Rectal smooth muscle tissue (tissue), 1 donor: ENCODE results near the gene PGAP1.

Source experiments
- H3K27ac ChIP-seq: one replicate; pipeline ENCODE4 v1.7.0; 2013; ENCODE audit warnings: low read depth, low read length, inconsistent platforms
- H3K27me3 ChIP-seq: one replicate; pipeline ENCODE4 v1.7.0; 2013; ENCODE audit warnings: low read length; ENCODE audit not compliant: control insufficient read depth, insufficient read depth
- H3K36me3 ChIP-seq: one replicate; pipeline ENCODE4 v1.7.0; 2013; ENCODE audit warnings: low read length; ENCODE audit not compliant: control insufficient read depth, insufficient read depth
- H3K4me1 ChIP-seq: one replicate; pipeline ENCODE4 v1.7.0; 2013; ENCODE audit warnings: low read length; ENCODE audit not compliant: control insufficient read depth, insufficient read depth
- H3K4me3 ChIP-seq: one replicate; pipeline ENCODE4 v1.7.0; 2013; ENCODE audit warnings: low read length
- H3K9ac ChIP-seq: one replicate; pipeline ENCODE4 v1.7.0; 2013; ENCODE audit warnings: low read length

PGAP1 gene

DNA sequence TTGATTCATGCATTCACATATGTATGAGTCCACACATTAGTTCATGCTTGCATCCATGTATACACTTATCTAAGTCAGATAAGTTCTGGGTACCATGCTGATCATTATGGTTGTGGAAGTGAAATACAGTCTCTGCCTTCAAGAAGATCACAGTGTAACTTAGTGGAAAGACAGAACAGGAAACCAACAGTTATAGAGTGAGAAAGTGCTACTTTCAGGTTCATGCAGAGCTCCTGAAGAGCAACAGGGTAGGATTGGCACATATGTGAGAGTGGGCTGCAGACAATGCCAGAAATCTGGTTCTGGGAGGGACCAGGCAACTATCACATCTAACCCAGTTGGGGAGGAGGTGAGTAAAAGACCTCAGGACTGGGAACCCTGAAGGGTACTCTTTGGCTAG, 35.4 kb upstream of the PGAP1 start:
- H3K36me3 ChIP-seq: no peaks in the 10 kb centered on the region
- no peaks in the 10 kb centered on the region for H3K4me1 ChIP-seq
- H3K27me3 ChIP-seq: no peaks in the 10 kb centered on the region
- H3K9ac ChIP-seq: no peak overlapping the region
- H3K27ac ChIP-seq: no peak overlapping the region
- H3K4me3 ChIP-seq: no peak overlapping the region

- H3K4me1 ChIP-seq: no peaks in the 10 kb centered on the region
- H3K27me3 ChIP-seq: no peaks in the 10 kb centered on the region
- no peak overlapping the region for H3K27ac ChIP-seq
- no peak overlapping the region for H3K9ac ChIP-seq
- H3K4me3 ChIP-seq: no peak overlapping the region
- H3K36me3 ChIP-seq: no peaks in the 10 kb centered on the region
These were observed 33.3 kb upstream of the PGAP1 start for GRCh38 chr2:196959734-196960338.

- Histone ChIP-seq H3K9ac (no peak overlapping the region), H3K27me3 (no peaks in the 10 kb centered on the region), H3K4me1 (no peaks in the 10 kb centered on the region), H3K36me3 (no peaks in the 10 kb centered on the region), H3K4me3 (no peak overlapping the region), H3K27ac (no peak overlapping the region)
These were observed 32.8 kb upstream of the PGAP1 start for GRCh38 chr2:196959281-196959680.

DNA sequence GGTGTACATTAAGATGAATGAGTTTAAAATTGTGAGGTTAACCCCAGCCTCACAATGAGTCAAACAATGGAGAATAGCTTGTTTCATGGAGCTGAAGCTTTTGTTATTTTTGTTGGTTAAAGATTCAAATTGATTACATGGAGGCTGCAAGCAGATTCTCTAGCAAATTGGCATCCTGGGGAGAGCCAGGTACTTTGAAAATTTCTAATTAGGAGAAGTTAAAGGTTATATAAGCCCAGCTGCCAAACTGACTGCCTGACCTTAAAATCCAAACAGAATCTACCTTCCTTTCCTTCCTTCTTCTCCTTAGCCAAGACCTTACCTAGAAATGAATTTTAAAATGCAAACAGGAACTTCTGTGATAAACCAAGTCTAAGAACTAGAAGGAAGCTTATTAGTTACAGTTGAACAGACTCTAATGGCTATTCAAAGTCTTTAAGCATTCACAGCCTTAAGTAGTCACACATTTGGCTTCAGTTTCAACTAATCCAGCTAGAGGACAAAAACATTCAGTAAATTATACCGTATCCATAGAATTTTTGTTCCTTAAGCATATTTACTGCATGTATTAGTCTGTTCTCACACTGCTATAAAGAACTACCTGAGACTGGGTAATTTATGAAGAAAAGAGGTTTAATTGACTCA, 31.5 kb upstream of the PGAP1 start:
- H3K36me3 ChIP-seq: no peaks in the 10 kb centered on the region
- H3K4me3 ChIP-seq: no peak overlapping the region
- no peaks in the 10 kb centered on the region for H3K4me1 ChIP-seq
- H3K27me3 ChIP-seq: no peaks in the 10 kb centered on the region
- H3K9ac ChIP-seq: no peak overlapping the region
- no peak overlapping the region for H3K27ac ChIP-seq

- Histone ChIP-seq H3K36me3 (no peaks in the 10 kb centered on the region), H3K4me1 (no peaks in the 10 kb centered on the region), H3K4me3 (no peak overlapping the region), H3K27ac (no peak overlapping the region), H3K9ac (no peak overlapping the region), H3K27me3 (no peaks in the 10 kb centered on the region)
These were observed 30.9 kb upstream of the PGAP1 start for GRCh38 chr2:196957442-196957841.

- Histone ChIP-seq H3K27ac (no peak overlapping the region), H3K4me1 (no peaks in the 10 kb centered on the region), H3K4me3 (no peak overlapping the region), H3K9ac (no peak overlapping the region), H3K27me3 (no peaks in the 10 kb centered on the region), H3K36me3 (no peaks in the 10 kb centered on the region)
These were observed 29.6 kb upstream of the PGAP1 start for GRCh38 chr2:196956069-196956468.

- H3K27me3 ChIP-seq: no peaks in the 10 kb centered on the region
- no peak overlapping the region for H3K27ac ChIP-seq
- H3K4me3 ChIP-seq: no peak overlapping the region
- H3K4me1 ChIP-seq: no peaks in the 10 kb centered on the region
- H3K36me3 ChIP-seq: no peaks in the 10 kb centered on the region
- no peak overlapping the region for H3K9ac ChIP-seq
These were observed 28.5 kb upstream of the PGAP1 start for GRCh38 chr2:196955036-196955435.

- no peaks in the 10 kb centered on the region for H3K4me1 ChIP-seq
- H3K9ac ChIP-seq: no peak overlapping the region
- H3K36me3 ChIP-seq: no peaks in the 10 kb centered on the region
- no peak overlapping the region for H3K4me3 ChIP-seq
- H3K27ac ChIP-seq: no peak overlapping the region
- H3K27me3 ChIP-seq: no peaks in the 10 kb centered on the region
These were observed 27.5 kb upstream of the PGAP1 start for GRCh38 chr2:196954001-196954400.

- H3K9ac ChIP-seq: no peak overlapping the region
- H3K27me3 ChIP-seq: no peaks in the 10 kb centered on the region
- no peak overlapping the region for H3K4me3 ChIP-seq
These were observed 26.4 kb upstream of the PGAP1 start for GRCh38 chr2:196952936-196953335.

DNA sequence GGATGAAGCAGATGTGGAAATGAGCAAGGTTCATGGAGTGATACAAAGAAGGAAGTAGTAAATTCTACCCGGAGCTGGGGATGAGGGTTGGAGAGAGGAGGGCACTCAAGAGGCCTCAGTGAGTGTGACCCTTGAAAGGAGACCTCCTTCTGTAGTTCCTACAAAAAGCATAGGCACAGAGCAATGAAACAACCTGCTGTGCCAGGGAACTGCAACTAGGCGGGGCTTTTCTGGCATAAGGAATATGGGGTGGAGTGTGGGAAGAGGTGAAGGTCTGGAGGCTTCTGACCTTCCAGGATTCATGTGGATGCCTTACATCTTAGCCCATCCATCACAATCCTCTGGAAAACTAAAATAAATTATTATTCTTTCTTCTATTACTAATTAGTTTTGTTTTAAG, 25.5 kb upstream of the PGAP1 start:
- H3K4me3 ChIP-seq: no peak overlapping the region
- H3K4me1 ChIP-seq: no peaks in the 10 kb centered on the region
- no peaks in the 10 kb centered on the region for H3K27me3 ChIP-seq
- H3K9ac ChIP-seq: no peak overlapping the region
- H3K27ac ChIP-seq: no peak overlapping the region
- H3K36me3 ChIP-seq: no peaks in the 10 kb centered on the region

More at GRCh38 chr2:196952936-196953335, 26.4 kb upstream of the PGAP1 start:
- H3K36me3 ChIP-seq: no peaks in the 10 kb centered on the region
- no peak overlapping the region for H3K27ac ChIP-seq
- no peaks in the 10 kb centered on the region for H3K4me1 ChIP-seq

DNA sequence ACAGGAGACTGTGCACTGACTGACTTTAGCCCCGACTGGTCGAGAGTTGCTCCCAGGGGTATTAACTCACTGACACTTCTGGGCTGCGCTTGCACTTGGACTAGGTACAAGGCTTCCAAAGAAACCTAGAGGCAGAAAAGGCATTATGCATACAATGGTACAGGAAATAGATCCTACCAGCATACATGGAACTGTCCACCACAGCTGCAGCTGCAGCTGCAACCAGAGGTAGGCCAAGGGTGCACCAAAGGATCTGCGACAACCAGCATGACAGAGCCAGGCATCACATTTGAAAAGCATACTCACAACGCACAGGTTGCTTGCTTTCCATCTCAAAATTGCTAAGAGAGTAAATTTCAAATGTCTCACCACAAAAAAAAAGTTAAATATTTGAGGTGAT, 22.6 kb upstream of the PGAP1 start:
- Histone ChIP-seq H3K9ac (no peak overlapping the region), H3K4me1 (no peaks in the 10 kb centered on the region), H3K4me3 (no peak overlapping the region), H3K27me3 (no peaks in the 10 kb centered on the region), H3K36me3 (no peaks in the 10 kb centered on the region), H3K27ac (no peak overlapping the region)

DNA sequence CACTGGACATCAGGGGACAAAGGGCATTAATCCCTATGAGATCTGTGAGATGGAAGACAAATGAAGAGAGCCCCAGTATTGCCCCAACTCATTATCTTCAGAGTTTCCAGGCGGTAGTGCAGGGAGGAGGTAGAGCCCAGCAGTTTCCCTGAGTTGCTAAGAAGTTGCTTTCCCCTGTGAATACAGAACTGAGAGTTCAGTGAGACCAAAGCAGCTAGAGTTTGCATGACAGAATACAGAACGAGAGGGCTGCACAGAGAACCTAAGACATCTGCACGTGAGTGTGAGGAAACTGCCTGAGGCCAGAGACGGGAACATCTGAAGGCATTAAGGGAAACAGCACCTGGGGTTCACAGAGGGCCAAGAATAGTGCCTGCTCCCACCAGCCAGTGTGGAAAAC, 18.1 kb upstream of the PGAP1 start:
- no peak overlapping the region for H3K27ac ChIP-seq
- no peaks in the 10 kb centered on the region for H3K4me1 ChIP-seq

GRCh38 chr2:196941398-196942078, 15.0 kb upstream of the PGAP1 start:
- H3K27ac ChIP-seq: no peak overlapping the region
- H3K36me3 ChIP-seq: no peaks in the 10 kb centered on the region
- H3K27me3 ChIP-seq: no peaks in the 10 kb centered on the region
- no peaks in the 10 kb centered on the region for H3K4me1 ChIP-seq
- H3K4me3 ChIP-seq: no peak overlapping the region
- no peak overlapping the region for H3K9ac ChIP-seq

More for the DNA sequence above, 18.1 kb upstream of the PGAP1 start:
- no peaks in the 10 kb centered on the region for H3K36me3 ChIP-seq
- H3K4me3 ChIP-seq: no peak overlapping the region
- H3K27me3 ChIP-seq: no peaks in the 10 kb centered on the region
- H3K9ac ChIP-seq: no peak overlapping the region
